B cell (primary cell): ENCODE data around the gene EGFL8. TPM values are rescaled to one million over a fixed set of nuclear protein-coding genes. Genes with fewer than 3 reads are reported as not detected.

Source experiments
- ATAC-seq: fragments of 200-7000 bp; cut with Tn5 transposase; one replicate; pipeline ENCODE4 v1.10.0; 2021; ENCODE audit warnings: low read depth, mild to moderate bottlenecking, moderate number of reproducible peaks, moderate library complexity
- CTCF ChIA-PET: fragments of 350-600 bp; sonication (Branson Sonifier 250); formaldehyde crosslinking; loops from one replicate; lab custom pipeline; 2021; ENCODE audit warnings: antibody characterized with exemption, inconsistent platforms; lab: Charles Lee
- POLR2A ChIA-PET: fragments of 350-600 bp; sonication (Branson Sonifier 250); formaldehyde crosslinking; loops from one replicate; lab custom pipeline; 2021; ENCODE audit warnings: antibody characterized with exemption; lab: Charles Lee
- DNase-seq: peaks from one replicate; pipeline ENCODE4 v3.0.0; 2013
- H2AFZ ChIP-seq: 2 replicates; pipeline ENCODE4 v1.6.1; 2012; ENCODE audit warnings: mild to moderate bottlenecking, low read depth, low read length; ENCODE audit not compliant: insufficient read depth, poor library complexity, severe bottlenecking
- H3K27ac ChIP-seq, 2 donors: 1 replicate in 1 of 2; 2 replicates in 1 of 2; pipeline ENCODE4 v1.5.1; 2012 to 2013; ENCODE audit warnings: low read length in 2 of 2, mild to moderate bottlenecking in 2 of 2, moderate library complexity in 1 of 2
- H3K27me3 ChIP-seq, 4 experiments: fragments of 200-600 bp in 1 of 4; sonication (generic) in 1 of 4; replicated peaks in 1 of 4; 1 replicate in 2 of 4; 2 replicates in 2 of 4; pipeline versions ENCODE4 v1.6.1 to v1.7.0; 2013 to 2016; ENCODE audit warnings: low read length in 3 of 4, mild to moderate bottlenecking in 2 of 4, mixed read lengths in 1 of 4, moderate library complexity in 1 of 4; ENCODE audit not compliant: insufficient read depth in 4 of 4, control insufficient read depth in 3 of 4; ENCODE audit errors: control extremely low read depth in 1 of 4
- H3K36me3 ChIP-seq, 2 experiments: replicated peaks in 1 of 2; 1 replicate in 1 of 2; 2 replicates in 1 of 2; pipeline versions ENCODE4 v1.6.1 to v1.7.1; 2013; ENCODE audit warnings: low read length in 1 of 2; ENCODE audit not compliant: insufficient read depth in 2 of 2, control insufficient read depth in 1 of 2; ENCODE audit errors: control extremely low read depth in 1 of 2, extremely low read depth in 1 of 2
- H3K4me1 ChIP-seq, 2 donors: fragments of 200-600 bp in 1 of 2; sonication (generic) in 1 of 2; 1 replicate in 1 of 2; 2 replicates in 1 of 2; pipeline versions ENCODE4 v1.5.1 to v1.6.1; 2013 to 2017; ENCODE audit warnings: low read length in 2 of 2; ENCODE audit not compliant: control insufficient read depth in 2 of 2, insufficient read depth in 2 of 2
- H3K4me2 ChIP-seq: replicated peaks from 2 replicates; pipeline ENCODE3; 2012; ENCODE audit warnings: mild to moderate bottlenecking, low read depth, low read length; ENCODE audit not compliant: poor library complexity, severe bottlenecking
- H3K4me3 ChIP-seq, 5 experiments: fragments of 200-600 bp in 1 of 5; sonication (generic) in 1 of 5; 1 replicate in 3 of 5; 2 replicates in 2 of 5; pipeline versions ENCODE4 v1.5.1 to v1.7.0; 2011 to 2016; ENCODE audit warnings: low read length in 4 of 5, mild to moderate bottlenecking in 4 of 5, low read depth in 2 of 5, control low read depth in 1 of 5, moderate library complexity in 1 of 5; ENCODE audit not compliant: insufficient read depth in 1 of 5; ENCODE audit errors: control extremely low read depth in 1 of 5, extremely low read depth in 1 of 5
- H3K79me2 ChIP-seq: fragments of 200-600 bp; sonication (generic); one replicate; pipeline ENCODE4 v1.6.0; 2016; ENCODE audit warnings: low read length; ENCODE audit not compliant: control insufficient read depth, insufficient read depth
- H3K9ac ChIP-seq: fragments of 200-600 bp; sonication (generic); 2 replicates; pipeline ENCODE4 v1.6.1; 2017; ENCODE audit warnings: mild to moderate bottlenecking, low read length, moderate library complexity
- H3K9me3 ChIP-seq, 3 donors: one replicate each; pipeline versions ENCODE4 v1.6.1 to v1.7.1; 2013; ENCODE audit warnings: low read length in 2 of 3; ENCODE audit not compliant: control insufficient read depth in 2 of 3, insufficient read depth in 1 of 3; ENCODE audit errors: control extremely low read depth in 1 of 3
- H4K20me1 ChIP-seq: 2 replicates; pipeline ENCODE4 v1.6.0; 2012; ENCODE audit warnings: mild to moderate bottlenecking, low read length; ENCODE audit not compliant: insufficient read depth, control insufficient read depth, poor library complexity, severe bottlenecking
- H3K27ac Mint-ChIP-seq: one replicate; pipeline ENCODE4 v1.8.0; 2021; ENCODE audit warnings: mixed read lengths
- H3K27me3 Mint-ChIP-seq: one replicate; pipeline ENCODE4 v1.8.0; 2021; ENCODE audit warnings: mixed read lengths
- H3K4me1 Mint-ChIP-seq: one replicate; pipeline ENCODE4 v1.8.0; 2021; ENCODE audit warnings: mixed read lengths
- H3K4me3 Mint-ChIP-seq: one replicate; pipeline ENCODE4 v1.8.0; 2021; ENCODE audit warnings: mixed read lengths
- H3K9me3 Mint-ChIP-seq: one replicate; pipeline ENCODE4 v1.8.0; 2022; ENCODE audit warnings: mixed read lengths; ENCODE audit not compliant: insufficient read depth
- CTCF ChIP-seq: fragments of 200-600 bp; IDR thresholded peaks from one replicate; pipeline ENCODE4 v1.8.0; 2022; ENCODE audit warnings: antibody characterized with exemption, mild to moderate bottlenecking
- EZH2 ChIP-seq: IDR thresholded peaks from 2 replicates; pipeline ENCODE4 v1.6.1; 2012; ENCODE audit warnings: borderline replicate concordance, low read depth, mild to moderate bottlenecking, moderate library complexity, low read length; ENCODE audit not compliant: insufficient read depth, poor library complexity, severe bottlenecking
- WGBS: methylation state at CpG from one replicate; pipeline ENCODE4 v1.1.5; 2013; ENCODE audit warnings: missing lambda C conversion rate; ENCODE audit not compliant: insufficient coverage; 5-methylcytosine and 5-hydroxymethylcytosine counted together
- intact Hi-C: fragments of 100-400 bp; cut with micrococcal nuclease; formaldehyde crosslinking; loops from one replicate; pipeline ENCODE4 v1.10.0; 2022
- polyA plus RNA-seq: library from polyadenylated mRNA; depleted of rRNA; stranded (reverse); fragments of >200 nt; gene quantifications from 2 replicates; pipeline ENCODE4 v1.2.3, GENCODE V29; 2012
- total RNA-seq, 2 donors: library from RNA; stranded (reverse); fragments of 120-200 nt in 1 of 2; gene quantifications; 1 replicate in 1 of 2; 2 replicates in 1 of 2; pipeline versions ENCODE4 v1.2.3 to v1.2.4, GENCODE V29; 2013 to 2022

Gene EGFL8
- total and polyA plus RNA-seq, 2 donors (not counting 1 experiment from before 2014, with no cell fraction given), result 0.91 to 3.9 TPM

GRCh38 chr6:32214126-32214525 lies 49.7 kb downstream of the EGFL8 start:
- H3K79me2 ChIP-seq, result no peaks in the 10 kb centered on the region
- H3K27me3 ChIP-seq, result no peaks in the 10 kb centered on the region
- ChIA-PET CTCF (interaction anchor here (0.6 kb wide), 1 partner anchor 651 kb away, joined by 5 read pairs; no protein-coding TSS in a partner anchor), POLR2A (no interaction called here)
- H3K4me2 ChIP-seq, result no peak overlapping the region
- no peak overlapping the region for H3K9ac ChIP-seq
- no peaks in the 10 kb centered on the region for H3K36me3 ChIP-seq
- no peak overlapping the region for H3K4me3 ChIP-seq
- WGBS, result no CpG with 5 or more reads among the region's 3 CpGs
- H3K4me1 Mint-ChIP-seq, result peaks cover 9% of the 10 kb centered on the region
- intact Hi-C loops, result no loop called here
- H3K9me3 ChIP-seq, result no peaks in the 10 kb centered on the region
- no peaks in the 10 kb centered on the region for H3K9me3 Mint-ChIP-seq
- no peak overlapping the region for H2AFZ ChIP-seq
- DNase-seq (no peak), ATAC-seq (no peak)
- no peak overlapping the region for H3K27ac ChIP-seq
- H4K20me1 ChIP-seq, result no peaks in the 10 kb centered on the region
- H3K4me1 ChIP-seq, result peaks cover 0 to 6% of the 10 kb centered on the region in 2 donors
- no peak overlapping the region for H3K4me3 Mint-ChIP-seq
- TF ChIP-seq CTCF, result no peak
- no peak for TF ChIP-seq EZH2
- peaks cover 5% of the 10 kb centered on the region for H3K27me3 Mint-ChIP-seq
- H3K27ac Mint-ChIP-seq, result no peak overlapping the region

GRCh38 chr6:32215617-32216016 lies 51.2 kb downstream of the EGFL8 start:
- Histone ChIP-seq H3K27me3 (no peaks in the 10 kb centered on the region), H3K27ac (no peak overlapping the region), H2AFZ (no peak overlapping the region), H3K36me3 (no peaks in the 10 kb centered on the region), H3K9ac (no peak overlapping the region), H3K4me3 (no peak overlapping the region), H4K20me1 (no peaks in the 10 kb centered on the region), H3K9me3 (no peaks in the 10 kb centered on the region), H3K4me2 (no peak overlapping the region), H3K79me2 (no peaks in the 10 kb centered on the region), H3K4me1 (peaks cover 0 to 6% of the 10 kb centered on the region in 2 donors)
- Mint-ChIP-seq H3K4me1 (peaks cover 9% of the 10 kb centered on the region), H3K4me3 (no peak overlapping the region), H3K27me3 (peaks cover 5% of the 10 kb centered on the region), H3K27ac (no peak overlapping the region), H3K9me3 (no peaks in the 10 kb centered on the region)
- ATAC-seq, result no peak
- no peak for DNase-seq
- TF ChIP-seq EZH2, result no peak
- no peak for TF ChIP-seq CTCF
- WGBS, result no CpG with 5 or more reads among the region's 4 CpGs
- ChIA-PET CTCF (no interaction called here), POLR2A (no interaction called here)
- intact Hi-C loops, result no loop called here
